C4-2B (cell line): Measurements from ENCODE around the gene NTRK1.

Source experiments
- ZFX ChIP-seq: fragments of 450-650 bp; IDR thresholded peaks from 2 replicates; pipeline ENCODE4 v1.6.1; 2017
- TF ChIP-seq, protein P1 (sequence below): fragments of 450-650 bp; conservative IDR thresholded peaks from 2 replicates; pipeline ENCODE4 v1.5.1; 2017; ENCODE audit warnings: mild to moderate bottlenecking

- TF ChIP-seq, protein P1, sequence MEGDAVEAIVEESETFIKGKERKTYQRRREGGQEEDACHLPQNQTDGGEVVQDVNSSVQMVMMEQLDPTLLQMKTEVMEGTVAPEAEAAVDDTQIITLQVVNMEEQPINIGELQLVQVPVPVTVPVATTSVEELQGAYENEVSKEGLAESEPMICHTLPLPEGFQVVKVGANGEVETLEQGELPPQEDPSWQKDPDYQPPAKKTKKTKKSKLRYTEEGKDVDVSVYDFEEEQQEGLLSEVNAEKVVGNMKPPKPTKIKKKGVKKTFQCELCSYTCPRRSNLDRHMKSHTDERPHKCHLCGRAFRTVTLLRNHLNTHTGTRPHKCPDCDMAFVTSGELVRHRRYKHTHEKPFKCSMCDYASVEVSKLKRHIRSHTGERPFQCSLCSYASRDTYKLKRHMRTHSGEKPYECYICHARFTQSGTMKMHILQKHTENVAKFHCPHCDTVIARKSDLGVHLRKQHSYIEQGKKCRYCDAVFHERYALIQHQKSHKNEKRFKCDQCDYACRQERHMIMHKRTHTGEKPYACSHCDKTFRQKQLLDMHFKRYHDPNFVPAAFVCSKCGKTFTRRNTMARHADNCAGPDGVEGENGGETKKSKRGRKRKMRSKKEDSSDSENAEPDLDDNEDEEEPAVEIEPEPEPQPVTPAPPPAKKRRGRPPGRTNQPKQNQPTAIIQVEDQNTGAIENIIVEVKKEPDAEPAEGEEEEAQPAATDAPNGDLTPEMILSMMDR, result no peak
- TF ChIP-seq ZFX, result no peak
Observed at GRCh38 chr1:156904187-156904959, 43.7 kb downstream of the NTRK1 start.
